Measurements from ENCODE around the gene HYAL2.

GRCh38 chr3:50331364-50331907 is 8.9 kb upstream of the HYAL2 start:
- no peak for TF ChIP-seq CTCF (conservative IDR thresholded peaks at IDR 0.05; ENCODE audit: low read length)
- no peak for TF ChIP-seq EZH2phosphoT487 (IDR thresholded peaks at IDR 0.05; ENCODE audit: borderline replicate concordance, low read depth, low read length)
